HG02759 (cell line): ENCODE data around the gene PRKCH.

Source experiments
- ATAC-seq: cut with Tn5 transposase; IDR thresholded peaks from one replicate; pipeline ENCODE4 v1.9.1; 2021; ENCODE audit warnings: mild to moderate bottlenecking, moderate library complexity; ENCODE audit not compliant: unreplicated experiment

PRKCH gene

GRCh38 chr14:61335049-61335448 lies 13.7 kb downstream of the PRKCH start:
- no peak for ATAC-seq

GRCh38 chr14:61335671-61336275 lies 14.4 kb downstream of the PRKCH start:
- no peak for ATAC-seq

- no peak for ATAC-seq
Observed at GRCh38 chr14:61337893-61338292, 16.5 kb downstream of the PRKCH start.

- no peak for ATAC-seq
Observed at GRCh38 chr14:61338457-61338856, 17.1 kb downstream of the PRKCH start.

GRCh38 chr14:61341275-61342206 lies 20.2 kb downstream of the PRKCH start:
- no peak for ATAC-seq

GRCh38 chr14:61342486-61342885 lies 21.1 kb downstream of the PRKCH start:
- ATAC-seq = no peak

GRCh38 chr14:61342932-61343331 lies 21.6 kb downstream of the PRKCH start:
- ATAC-seq = no peak

- no peak for ATAC-seq
Observed at GRCh38 chr14:61343471-61343870, 22.1 kb downstream of the PRKCH start.

- no peak for ATAC-seq
Observed at GRCh38 chr14:61343991-61344405, 22.6 kb downstream of the PRKCH start.

- ATAC-seq = no peak
Observed at GRCh38 chr14:61344437-61345150, 23.2 kb downstream of the PRKCH start.

GRCh38 chr14:61345151-61345482 lies 23.7 kb downstream of the PRKCH start:
- no peak for ATAC-seq

- no peak for ATAC-seq
Observed at GRCh38 chr14:61346221-61346620, 24.8 kb downstream of the PRKCH start.

GRCh38 chr14:61346793-61347192 lies 25.4 kb downstream of the PRKCH start:
- no peak for ATAC-seq

GRCh38 chr14:61347826-61348443 lies 26.6 kb downstream of the PRKCH start:
- no peak for ATAC-seq

- ATAC-seq = no peak
Observed at GRCh38 chr14:61350427-61351270, 29.3 kb downstream of the PRKCH start.

- ATAC-seq = no peak
Observed at GRCh38 chr14:61351477-61351876, 30.1 kb downstream of the PRKCH start.

- no peak for ATAC-seq
Observed at GRCh38 chr14:61355892-61356325, 34.5 kb downstream of the PRKCH start.

- ATAC-seq = no peak
Observed at GRCh38 chr14:61357123-61357522, 35.7 kb downstream of the PRKCH start.

GRCh38 chr14:61358554-61359226 lies 37.3 kb downstream of the PRKCH start:
- no peak for ATAC-seq
